Naive thymus-derived CD4-positive, alpha-beta T cell (primary cell): ENCODE measurements around the gene KAZALD1. TPM values are rescaled to one million over a fixed set of nuclear protein-coding genes. Genes with fewer than 3 reads are reported as not detected.

Experiments used
- ATAC-seq: fragments of 150-1000 bp; cut with Tn5 transposase; 2 replicates; pipeline ENCODE4 v1.10.0; 2021; ENCODE audit warnings: mild to moderate bottlenecking, moderate library complexity
- CTCF ChIA-PET: fragments of 350-600 bp; sonication (Branson Sonifier 250); formaldehyde crosslinking; loops from one replicate; lab custom pipeline; 2021; ENCODE audit warnings: antibody characterized with exemption; lab: Charles Lee
- POLR2A ChIA-PET: fragments of 350-600 bp; sonication (Branson Sonifier 250); formaldehyde crosslinking; loops from one replicate; lab custom pipeline; 2021; ENCODE audit warnings: antibody characterized with exemption, inconsistent platforms; lab: Charles Lee
- DNase-seq, 9 donors: peaks; one replicate each; pipeline versions ENCODE4 v3.0.0 to v3.0.0-alpha.2; 2020 to 2022; ENCODE audit warnings: mixed read lengths in 1 of 9
- H3K27ac ChIP-seq: one replicate; pipeline ENCODE4 v1.7.0; 2013; ENCODE audit warnings: mild to moderate bottlenecking, low read depth, low read length, moderate library complexity
- H3K27me3 ChIP-seq, 2 donors: one replicate each; pipeline ENCODE4 v1.7.0; 2013; ENCODE audit warnings: low read length in 2 of 2, mild to moderate bottlenecking in 2 of 2, moderate library complexity in 2 of 2; ENCODE audit not compliant: control insufficient read depth in 2 of 2, insufficient read depth in 2 of 2
- H3K36me3 ChIP-seq, 3 experiments: 1 replicate in 2 of 3; 2 replicates in 1 of 3; pipeline ENCODE4 v1.7.0; 2013; ENCODE audit warnings: low read length in 3 of 3, mild to moderate bottlenecking in 3 of 3, moderate library complexity in 1 of 3; ENCODE audit not compliant: insufficient read depth in 3 of 3, control insufficient read depth in 2 of 3
- H3K4me1 ChIP-seq, 2 donors: one replicate each; pipeline ENCODE4 v1.7.0; 2013; ENCODE audit warnings: low read length in 2 of 2, mild to moderate bottlenecking in 2 of 2, moderate library complexity in 1 of 2; ENCODE audit not compliant: control insufficient read depth in 2 of 2, insufficient read depth in 2 of 2
- H3K4me3 ChIP-seq: 2 replicates; pipeline ENCODE4 v1.7.0; 2013; ENCODE audit warnings: mild to moderate bottlenecking, low read length
- H3K9me3 ChIP-seq, 3 experiments: 1 replicate in 2 of 3; 2 replicates in 1 of 3; pipeline ENCODE4 v1.7.0; 2013; ENCODE audit warnings: low read length in 3 of 3; ENCODE audit not compliant: control insufficient read depth in 2 of 3
- H3K27ac Mint-ChIP-seq, 9 donors: one replicate each; pipeline ENCODE4 v1.8.0; 2020 to 2022; ENCODE audit warnings: mixed read lengths in 9 of 9, mild to moderate bottlenecking in 8 of 9, moderate library complexity in 5 of 9, inconsistent platforms in 2 of 9
- H3K27me3 Mint-ChIP-seq, 5 donors: one replicate each; pipeline ENCODE4 v1.8.0; 2021 to 2022; ENCODE audit warnings: mixed read lengths in 5 of 5, mild to moderate bottlenecking in 1 of 5
- H3K36me3 Mint-ChIP-seq, 5 donors: one replicate each; pipeline ENCODE4 v1.8.0; 2020 to 2022; ENCODE audit warnings: mixed read lengths in 5 of 5, mild to moderate bottlenecking in 3 of 5, inconsistent platforms in 1 of 5
- H3K4me1 Mint-ChIP-seq, 7 donors: one replicate each; pipeline ENCODE4 v1.8.0; 2020 to 2022; ENCODE audit warnings: mixed read lengths in 7 of 7, mild to moderate bottlenecking in 3 of 7, inconsistent platforms in 1 of 7
- H3K4me3 Mint-ChIP-seq, 10 donors: one replicate each; pipeline ENCODE4 v1.8.0; 2020 to 2022; ENCODE audit warnings: mild to moderate bottlenecking in 10 of 10, mixed read lengths in 10 of 10, moderate library complexity in 6 of 10, inconsistent platforms in 2 of 10
- H3K9me3 Mint-ChIP-seq, 11 donors: one replicate each; pipeline ENCODE4 v1.8.0; 2020 to 2022; ENCODE audit warnings: mixed read lengths in 11 of 11, mild to moderate bottlenecking in 4 of 11, inconsistent platforms in 1 of 11, moderate library complexity in 1 of 11
- intact Hi-C, 2 donors: fragments of 100-400 bp; cut with micrococcal nuclease; formaldehyde crosslinking; loops; one replicate each; pipeline ENCODE4 v1.15.1; 2023
- polyA plus RNA-seq, 2 donors: library from polyadenylated mRNA; unstranded; fragments of 300-500 nt; fragmentation: Illumina TruSeq; gene quantifications; one replicate each; pipeline ENCODE4 v1.2.3, GENCODE V29; 2021
- total RNA-seq, 6 experiments: library from RNA in 5 of 6; stranded (reverse) in 5 of 6; gene quantifications; 1 replicate in 5 of 6; 2 replicates in 1 of 6; pipeline ENCODE4 v1.2.3 and lab custom pipeline; 2021 to 2026

Gene KAZALD1
- total and polyA plus RNA-seq, 7 experiments from 2014 or later, result 0.22 to 1.5 (median 0.29) TPM; not detected in 4

- H3K9me3 Mint-ChIP-seq, result no peaks in the 10 kb centered on the region
- intact Hi-C loops, result loop anchor here in 1 of 2 donors (5.0 kb wide), 2 partner anchors 1790 to 1855 kb away; partner anchors contain the start of genes BORCS7 and CNNM2
- peak overlapping the region; percentile 63 to 98 (median 72) for H3K4me3 Mint-ChIP-seq
- peak; percentile 12 to 67 (median 45) for DNase-seq
- H3K36me3 Mint-ChIP-seq, result peaks cover 0 to 4% (median 0%) of the 10 kb centered on the region in 5 donors
- CTCF ChIA-PET, result interaction anchor here (0.9 to 9.2 kb wide), 7 partner anchors 9 to 79 kb away, joined by 3 to 100 read pairs (median 4); no protein-coding TSS in a partner anchor
- peaks cover 24 to 44% (median 31%) of the 10 kb centered on the region in 5 donors for H3K27me3 Mint-ChIP-seq
- peaks cover 21 to 60% (median 31%) of the 10 kb centered on the region in 7 donors for H3K4me1 Mint-ChIP-seq
- no peaks in the 10 kb centered on the region for H3K9me3 ChIP-seq
- H3K27me3 ChIP-seq, result peaks cover 12 to 26% of the 10 kb centered on the region in 2 donors
- ATAC-seq, result peak; percentile 43
- peak overlapping the region in 2 of 9 donors; percentile 23 to 59 for H3K27ac Mint-ChIP-seq
- H3K4me1 ChIP-seq, result peaks cover 15 to 35% of the 10 kb centered on the region in 2 donors
- POLR2A ChIA-PET, result interaction anchor here (1.8 to 2.7 kb wide), 2 partner anchors 9 to 20 kb away, joined by 10 to 15 read pairs; no protein-coding TSS in a partner anchor
- no peak overlapping the region for H3K27ac ChIP-seq
- peaks cover 0 to 5% (median 0%) of the 10 kb centered on the region in 3 experiments for H3K36me3 ChIP-seq
- peak overlapping the region; percentile 38 for H3K4me3 ChIP-seq
Measured at GRCh38 chr10:101062232-101063049, 652 bp downstream of the KAZALD1 start.

GRCh38 chr10:101063050-101063525 lies 1.3 kb downstream of the KAZALD1 start:
- H3K9me3 Mint-ChIP-seq, result no peaks in the 10 kb centered on the region
- peaks cover 0 to 2% (median 0%) of the 10 kb centered on the region in 5 donors for H3K36me3 Mint-ChIP-seq
- ATAC-seq (no peak), DNase-seq (no peak)
- Histone ChIP-seq H3K9me3 (no peaks in the 10 kb centered on the region), H3K36me3 (peaks cover 0 to 5% (median 0%) of the 10 kb centered on the region in 3 experiments), H3K27ac (no peak overlapping the region), H3K27me3 (peaks cover 12 to 26% of the 10 kb centered on the region in 2 donors), H3K4me3 (peak overlapping the region; percentile 38), H3K4me1 (peaks cover 18 to 36% of the 10 kb centered on the region in 2 donors)
- ChIA-PET CTCF (interaction anchor here (0.7 to 9.2 kb wide), 6 partner anchors 12 to 78 kb away, joined by 3 to 100 read pairs (median 4); no protein-coding TSS in a partner anchor), POLR2A (no interaction called here)
- H3K4me1 Mint-ChIP-seq, result peaks cover 21 to 58% (median 35%) of the 10 kb centered on the region in 7 donors
- intact Hi-C loops, result loop anchor here in 1 of 2 donors (5.0 kb wide), 2 partner anchors 1789 to 1854 kb away; partner anchors contain the start of genes BORCS7 and CNNM2
- H3K4me3 Mint-ChIP-seq, result peak overlapping the region in 8 of 10 donors; percentile 21 to 98 (median 68)
- no peak overlapping the region for H3K27ac Mint-ChIP-seq
- H3K27me3 Mint-ChIP-seq, result peaks cover 28 to 47% (median 32%) of the 10 kb centered on the region in 5 donors

GRCh38 chr10:101063548-101064414 lies 2.0 kb downstream of the KAZALD1 start:
- Mint-ChIP-seq H3K27me3 (peaks cover 28 to 47% (median 32%) of the 10 kb centered on the region in 5 donors), H3K4me3 (peak overlapping the region; percentile 40 to 98 (median 62)), H3K9me3 (no peaks in the 10 kb centered on the region), H3K4me1 (peaks cover 21 to 55% (median 35%) of the 10 kb centered on the region in 7 donors), H3K36me3 (peaks cover 0 to 2% (median 0%) of the 10 kb centered on the region in 5 donors), H3K27ac (peak overlapping the region in 1 of 9 donors; percentile 55)
- intact Hi-C loops, result loop anchor here in 1 of 2 donors (5.0 kb wide), 2 partner anchors 1789 to 1854 kb away; partner anchors contain the start of genes BORCS7 and CNNM2
- Histone ChIP-seq H3K27me3 (peaks cover 12 to 26% of the 10 kb centered on the region in 2 donors), H3K4me1 (peaks cover 18 to 36% of the 10 kb centered on the region in 2 donors), H3K4me3 (no peak overlapping the region), H3K27ac (no peak overlapping the region), H3K36me3 (peaks cover 0 to 5% (median 0%) of the 10 kb centered on the region in 3 experiments), H3K9me3 (no peaks in the 10 kb centered on the region)
- ATAC-seq (no peak), DNase-seq (no peak)
- CTCF ChIA-PET, result interaction anchor here (0.6 to 9.2 kb wide), 8 partner anchors 13 to 49 kb away, joined by 3 to 100 read pairs (median 4); no protein-coding TSS in a partner anchor
- POLR2A ChIA-PET, result no interaction called here

GRCh38 chr10:101064415-101065030 lies 2.7 kb downstream of the KAZALD1 start:
- Mint-ChIP-seq H3K4me1 (peaks cover 21 to 51% (median 35%) of the 10 kb centered on the region in 7 donors), H3K9me3 (no peaks in the 10 kb centered on the region), H3K27me3 (peaks cover 28 to 47% (median 32%) of the 10 kb centered on the region in 5 donors), H3K36me3 (peaks cover 0 to 2% (median 0%) of the 10 kb centered on the region in 5 donors), H3K4me3 (peak overlapping the region in 2 of 10 donors; percentile 3 to 70), H3K27ac (peak overlapping the region in 1 of 9 donors; percentile 43)
- Histone ChIP-seq H3K4me1 (peaks cover 18 to 36% of the 10 kb centered on the region in 2 donors), H3K27ac (no peak overlapping the region), H3K27me3 (peaks cover 12 to 26% of the 10 kb centered on the region in 2 donors), H3K36me3 (peaks cover 0 to 5% (median 0%) of the 10 kb centered on the region in 3 experiments), H3K4me3 (no peak overlapping the region), H3K9me3 (no peaks in the 10 kb centered on the region)
- ATAC-seq, result no peak
- POLR2A ChIA-PET, result interaction anchor here (0.8 kb wide), 1 partner anchor 21 kb away, joined by 3 read pairs; no protein-coding TSS in a partner anchor
- intact Hi-C loops, result loop anchor here in 1 of 2 donors (5.0 kb wide), 3 partner anchors 502 to 1853 kb away; partner anchors contain the start of genes BORCS7 and CNNM2
- no peak for DNase-seq
- CTCF ChIA-PET, result interaction anchor here (0.6 to 2.1 kb wide), 10 partner anchors 9 to 66 kb away, joined by 3 to 8 read pairs (median 4); partner anchors contain the start of genes PDZD7 and SFXN3

- intact Hi-C loops, result loop anchor here (1.0 to 5.0 kb wide), 2 partner anchors 46 to 503 kb away; no protein-coding TSS in a partner anchor
- ATAC-seq, result no peak
- Mint-ChIP-seq H3K9me3 (no peaks in the 10 kb centered on the region), H3K27me3 (peaks cover 28 to 47% (median 32%) of the 10 kb centered on the region in 5 donors), H3K4me3 (peak overlapping the region; percentile 25 to 93 (median 62)), H3K4me1 (peaks cover 10 to 42% (median 28%) of the 10 kb centered on the region in 7 donors), H3K27ac (no peak overlapping the region), H3K36me3 (peaks cover 0 to 2% (median 0%) of the 10 kb centered on the region in 5 donors)
- Histone ChIP-seq H3K36me3 (peaks cover 0 to 3% (median 0%) of the 10 kb centered on the region in 3 experiments), H3K4me3 (no peak overlapping the region), H3K27me3 (peaks cover 12 to 26% of the 10 kb centered on the region in 2 donors), H3K4me1 (peaks cover 18 to 36% of the 10 kb centered on the region in 2 donors), H3K9me3 (no peaks in the 10 kb centered on the region), H3K27ac (no peak overlapping the region)
- POLR2A ChIA-PET, result no interaction called here
- DNase-seq, result no peak
- CTCF ChIA-PET, result interaction anchor here (1.0 to 2.1 kb wide), 4 partner anchors 16 to 34 kb away, joined by 3 to 8 read pairs (median 4); partner anchors contain the start of genes PDZD7 and SFXN3
Measured at GRCh38 chr10:101065481-101066145, 3.8 kb downstream of the KAZALD1 start.
